ENCODE data around the gene MED28. TPM values are rescaled to one million over a fixed set of nuclear protein-coding genes. Genes with fewer than 3 reads are reported as not detected.

MED28 gene
- polyA plus RNA-seq, 1 of the 3 experiments (the other 2 are of a cell fraction): 7.5 TPM

DNA sequence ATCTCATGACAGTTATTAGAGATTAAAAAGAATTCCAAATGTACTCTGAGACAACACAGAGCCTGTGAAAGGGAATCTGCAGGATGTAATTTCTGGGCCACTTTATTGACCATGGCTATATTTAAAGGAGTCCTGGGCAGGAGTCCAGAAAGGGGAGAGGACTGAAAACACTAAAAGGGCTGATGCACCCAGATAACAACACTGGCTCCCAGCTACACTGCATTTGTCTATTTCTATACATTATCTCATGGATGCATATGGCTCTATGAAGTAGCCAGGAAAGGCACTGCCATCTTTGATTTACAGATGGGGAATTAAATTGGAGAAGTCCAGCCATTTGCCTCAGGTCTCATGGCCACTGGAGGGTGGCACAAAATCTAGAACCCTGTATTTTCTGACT lies 56.0 kb downstream of the MED28 start (continued):
- TF ChIP-seq FOXJ3 (CRISPR knock-in tag; IDR thresholded peaks at IDR 0.05) (peak; percentile 83), ZBTB33 (IDR thresholded peaks at IDR 0.05; ENCODE audit: borderline replicate concordance, low read depth) (no peak), NFIC (IDR thresholded peaks at IDR 0.05; ENCODE audit: borderline replicate concordance) (no peak), CHD2 (IDR thresholded peaks at IDR 0.05; ENCODE audit: low read length, partially characterized antibody) (peak; percentile 41)
- TF ChIP-seq, protein P1, sequence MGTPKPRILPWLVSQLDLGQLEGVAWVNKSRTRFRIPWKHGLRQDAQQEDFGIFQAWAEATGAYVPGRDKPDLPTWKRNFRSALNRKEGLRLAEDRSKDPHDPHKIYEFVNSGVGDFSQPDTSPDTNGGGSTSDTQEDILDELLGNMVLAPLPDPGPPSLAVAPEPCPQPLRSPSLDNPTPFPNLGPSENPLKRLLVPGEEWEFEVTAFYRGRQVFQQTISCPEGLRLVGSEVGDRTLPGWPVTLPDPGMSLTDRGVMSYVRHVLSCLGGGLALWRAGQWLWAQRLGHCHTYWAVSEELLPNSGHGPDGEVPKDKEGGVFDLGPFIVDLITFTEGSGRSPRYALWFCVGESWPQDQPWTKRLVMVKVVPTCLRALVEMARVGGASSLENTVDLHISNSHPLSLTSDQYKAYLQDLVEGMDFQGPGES (IDR thresholded peaks at IDR 0.05; ENCODE audit: low read depth, low read length): no peak

GRCh38 chr4:17680559-17681280 lies 66.3 kb downstream of the MED28 start:
- Histone ChIP-seq H3K4me1 (ENCODE audit: control insufficient read depth in 1 of 2, insufficient read depth in 2 of 2, low read depth in 1 of 2, low read length in 1 of 2) (no peaks in the 10 kb centered on the region), H3F3A (replicated peaks; ENCODE audit: insufficient read depth) (no peaks in the 10 kb centered on the region), H3K9ac (no peak overlapping the region), H3K9me2 (no peaks in the 10 kb centered on the region), H3K27me3 (ENCODE audit: insufficient read depth) (no peaks in the 10 kb centered on the region), H3K36me3 (replicated peaks in 1 of 2; ENCODE audit: control insufficient read depth in 1 of 2, insufficient read depth in 2 of 2, low read length in 1 of 2) (no peaks in the 10 kb centered on the region), H2AFZ (ENCODE audit: low read depth) (no peak overlapping the region), H3K9me3 (no peaks in the 10 kb centered on the region), H3K27ac (ENCODE audit: low read depth in 2 of 2, low read length in 1 of 2) (no peak overlapping the region), H3K79me2 (ENCODE audit: insufficient read depth) (no peaks in the 10 kb centered on the region), H3K4me2 (no peak overlapping the region), H4K20me1 (ENCODE audit: insufficient read depth) (no peaks in the 10 kb centered on the region), H3K4me3 (ENCODE audit: low read depth in 2 of 2, low read length in 1 of 2) (no peak overlapping the region)
- ChIA-PET CTCF (no interaction called here), POLR2A (no interaction called here)
- no peak for DNase-seq
- WGBS (ENCODE audit: low lambda C conversion rate): 43% methylated on average over 5 of the region's 5 CpGs
- TF ChIP-seq, protein P2, sequence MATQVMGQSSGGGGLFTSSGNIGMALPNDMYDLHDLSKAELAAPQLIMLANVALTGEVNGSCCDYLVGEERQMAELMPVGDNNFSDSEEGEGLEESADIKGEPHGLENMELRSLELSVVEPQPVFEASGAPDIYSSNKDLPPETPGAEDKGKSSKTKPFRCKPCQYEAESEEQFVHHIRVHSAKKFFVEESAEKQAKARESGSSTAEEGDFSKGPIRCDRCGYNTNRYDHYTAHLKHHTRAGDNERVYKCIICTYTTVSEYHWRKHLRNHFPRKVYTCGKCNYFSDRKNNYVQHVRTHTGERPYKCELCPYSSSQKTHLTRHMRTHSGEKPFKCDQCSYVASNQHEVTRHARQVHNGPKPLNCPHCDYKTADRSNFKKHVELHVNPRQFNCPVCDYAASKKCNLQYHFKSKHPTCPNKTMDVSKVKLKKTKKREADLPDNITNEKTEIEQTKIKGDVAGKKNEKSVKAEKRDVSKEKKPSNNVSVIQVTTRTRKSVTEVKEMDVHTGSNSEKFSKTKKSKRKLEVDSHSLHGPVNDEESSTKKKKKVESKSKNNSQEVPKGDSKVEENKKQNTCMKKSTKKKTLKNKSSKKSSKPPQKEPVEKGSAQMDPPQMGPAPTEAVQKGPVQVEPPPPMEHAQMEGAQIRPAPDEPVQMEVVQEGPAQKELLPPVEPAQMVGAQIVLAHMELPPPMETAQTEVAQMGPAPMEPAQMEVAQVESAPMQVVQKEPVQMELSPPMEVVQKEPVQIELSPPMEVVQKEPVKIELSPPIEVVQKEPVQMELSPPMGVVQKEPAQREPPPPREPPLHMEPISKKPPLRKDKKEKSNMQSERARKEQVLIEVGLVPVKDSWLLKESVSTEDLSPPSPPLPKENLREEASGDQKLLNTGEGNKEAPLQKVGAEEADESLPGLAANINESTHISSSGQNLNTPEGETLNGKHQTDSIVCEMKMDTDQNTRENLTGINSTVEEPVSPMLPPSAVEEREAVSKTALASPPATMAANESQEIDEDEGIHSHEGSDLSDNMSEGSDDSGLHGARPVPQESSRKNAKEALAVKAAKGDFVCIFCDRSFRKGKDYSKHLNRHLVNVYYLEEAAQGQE (IDR thresholded peaks at IDR 0.05; ENCODE audit: low read depth, low read length): no peak
- TF ChIP-seq, protein P3, sequence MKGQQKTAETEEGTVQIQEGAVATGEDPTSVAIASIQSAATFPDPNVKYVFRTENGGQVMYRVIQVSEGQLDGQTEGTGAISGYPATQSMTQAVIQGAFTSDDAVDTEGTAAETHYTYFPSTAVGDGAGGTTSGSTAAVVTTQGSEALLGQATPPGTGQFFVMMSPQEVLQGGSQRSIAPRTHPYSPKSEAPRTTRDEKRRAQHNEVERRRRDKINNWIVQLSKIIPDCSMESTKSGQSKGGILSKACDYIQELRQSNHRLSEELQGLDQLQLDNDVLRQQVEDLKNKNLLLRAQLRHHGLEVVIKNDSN (IDR thresholded peaks at IDR 0.05; ENCODE audit: borderline replicate concordance, low read depth): no peak
- TF ChIP-seq, protein P4, sequence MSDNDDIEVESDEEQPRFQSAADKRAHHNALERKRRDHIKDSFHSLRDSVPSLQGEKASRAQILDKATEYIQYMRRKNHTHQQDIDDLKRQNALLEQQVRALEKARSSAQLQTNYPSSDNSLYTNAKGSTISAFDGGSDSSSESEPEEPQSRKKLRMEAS (IDR thresholded peaks at IDR 0.05; ENCODE audit: low read depth): no peak
- TF ChIP-seq ZBTB33 (IDR thresholded peaks at IDR 0.05; ENCODE audit: borderline replicate concordance, low read depth) (no peak), USF2 (IDR thresholded peaks at IDR 0.05; ENCODE audit: borderline replicate concordance, low read depth, low read length) (no peak), ELF1 (IDR thresholded peaks at IDR 0.05) (no peak), TEAD4 (IDR thresholded peaks at IDR 0.05; ENCODE audit: borderline replicate concordance, insufficient read depth) (no peak), POLR2AphosphoS5 (IDR thresholded peaks at IDR 0.05; ENCODE audit: low read depth, low read length) (no peak), GABPA (IDR thresholded peaks at IDR 0.05; ENCODE audit: low read depth) (no peak), PBX3 (IDR thresholded peaks at IDR 0.05) (no peak), RXRA (IDR thresholded peaks at IDR 0.05; ENCODE audit: borderline replicate concordance, low read depth) (no peak), GATA2 (CRISPR knock-in tag; IDR thresholded peaks at IDR 0.05) (no peak), EZH2phosphoT487 (IDR thresholded peaks at IDR 0.05; ENCODE audit: borderline replicate concordance, low read depth) (no peak)

All from SK-N-SH (cell line).